GM12865 (cell line): ENCODE results near the gene PLXNC1.

Source experiments
- DNase-seq: peaks from one replicate; pipeline ENCODE4 v3.0.0; 2010; ENCODE audit warnings: low read depth
- H3K4me3 ChIP-seq: 2 replicates; pipeline ENCODE4 v1.5.1; 2011; ENCODE audit warnings: mild to moderate bottlenecking, low read depth, low read length, control low read depth
- TF ChIP-seq, protein P1 (sequence below): IDR thresholded peaks from 2 replicates; pipeline ENCODE4 v1.5.1; 2011; ENCODE audit warnings: low read length, control low read depth, low read depth, inconsistent platforms; ENCODE audit not compliant: insufficient read depth; ENCODE audit errors: missing control alignments

The PLXNC1 gene

DNA sequence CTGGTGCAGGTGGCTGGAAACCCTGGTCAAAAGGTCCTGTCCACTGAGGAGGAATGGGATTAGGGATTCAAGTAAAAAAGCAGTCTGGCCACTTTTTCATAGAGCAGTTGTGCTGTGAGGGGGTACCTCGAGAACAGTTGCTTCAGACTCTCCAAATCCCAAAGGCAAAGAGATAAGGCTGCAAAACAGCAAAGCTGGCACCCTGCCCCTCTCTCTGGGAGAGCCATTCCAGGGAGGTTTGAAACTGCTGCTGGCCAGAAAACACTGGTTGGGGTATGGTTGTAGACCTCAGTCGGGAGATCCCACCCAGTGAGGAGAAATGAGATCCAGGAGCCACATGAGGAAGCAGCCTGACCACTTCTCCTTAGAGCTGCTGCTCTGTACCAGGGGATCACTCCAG lies 174.0 kb downstream of the PLXNC1 start:
- TF ChIP-seq, protein P1, sequence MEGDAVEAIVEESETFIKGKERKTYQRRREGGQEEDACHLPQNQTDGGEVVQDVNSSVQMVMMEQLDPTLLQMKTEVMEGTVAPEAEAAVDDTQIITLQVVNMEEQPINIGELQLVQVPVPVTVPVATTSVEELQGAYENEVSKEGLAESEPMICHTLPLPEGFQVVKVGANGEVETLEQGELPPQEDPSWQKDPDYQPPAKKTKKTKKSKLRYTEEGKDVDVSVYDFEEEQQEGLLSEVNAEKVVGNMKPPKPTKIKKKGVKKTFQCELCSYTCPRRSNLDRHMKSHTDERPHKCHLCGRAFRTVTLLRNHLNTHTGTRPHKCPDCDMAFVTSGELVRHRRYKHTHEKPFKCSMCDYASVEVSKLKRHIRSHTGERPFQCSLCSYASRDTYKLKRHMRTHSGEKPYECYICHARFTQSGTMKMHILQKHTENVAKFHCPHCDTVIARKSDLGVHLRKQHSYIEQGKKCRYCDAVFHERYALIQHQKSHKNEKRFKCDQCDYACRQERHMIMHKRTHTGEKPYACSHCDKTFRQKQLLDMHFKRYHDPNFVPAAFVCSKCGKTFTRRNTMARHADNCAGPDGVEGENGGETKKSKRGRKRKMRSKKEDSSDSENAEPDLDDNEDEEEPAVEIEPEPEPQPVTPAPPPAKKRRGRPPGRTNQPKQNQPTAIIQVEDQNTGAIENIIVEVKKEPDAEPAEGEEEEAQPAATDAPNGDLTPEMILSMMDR = no peak

DNA sequence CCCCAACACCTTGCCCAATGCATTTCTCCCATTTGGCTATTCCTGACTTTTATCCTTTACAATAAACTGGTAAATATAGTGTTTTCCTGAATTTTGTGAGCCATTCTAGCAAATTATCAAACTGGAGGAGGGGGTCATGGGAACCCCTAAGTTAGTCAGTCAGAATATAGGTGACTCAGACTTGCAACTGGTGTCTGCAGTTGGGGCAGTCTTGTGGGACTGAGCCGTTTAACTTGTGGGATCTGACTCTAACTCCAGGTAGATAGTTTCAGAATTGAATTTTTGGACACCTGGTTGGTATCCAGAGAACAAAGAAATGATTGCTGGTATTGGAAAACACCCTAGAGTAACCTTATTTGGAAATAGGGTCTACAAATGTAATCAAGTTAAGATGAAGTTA lies 177.9 kb downstream of the PLXNC1 start:
- no peak for DNase-seq
- H3K4me3 ChIP-seq = no peak overlapping the region
- TF ChIP-seq, protein P1 = no peak

More for the DNA sequence above, 174.0 kb downstream of the PLXNC1 start:
- DNase-seq = no peak
- H3K4me3 ChIP-seq = no peak overlapping the region

DNA sequence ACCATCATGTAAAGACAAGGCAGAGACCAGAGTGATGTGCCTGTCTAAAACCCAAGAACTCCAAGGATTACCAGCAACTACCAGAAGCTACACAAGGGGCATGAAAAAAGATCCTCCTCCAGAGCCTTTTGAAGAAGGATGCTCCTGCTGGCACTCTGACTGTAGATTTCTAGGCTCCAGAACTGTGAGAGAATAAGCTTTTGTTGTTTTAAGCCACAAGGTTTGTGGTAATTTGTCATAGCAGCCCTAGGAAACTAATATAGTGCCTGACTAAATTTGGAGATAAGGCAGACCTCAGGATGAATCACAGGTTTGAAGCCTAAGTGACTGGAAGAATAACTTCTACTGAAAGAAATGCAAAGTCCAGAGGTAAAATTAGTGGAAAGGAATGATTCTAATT lies 178.3 kb downstream of the PLXNC1 start:
- no peak for DNase-seq
- no peak overlapping the region for H3K4me3 ChIP-seq
- TF ChIP-seq, protein P1 = no peak

DNA sequence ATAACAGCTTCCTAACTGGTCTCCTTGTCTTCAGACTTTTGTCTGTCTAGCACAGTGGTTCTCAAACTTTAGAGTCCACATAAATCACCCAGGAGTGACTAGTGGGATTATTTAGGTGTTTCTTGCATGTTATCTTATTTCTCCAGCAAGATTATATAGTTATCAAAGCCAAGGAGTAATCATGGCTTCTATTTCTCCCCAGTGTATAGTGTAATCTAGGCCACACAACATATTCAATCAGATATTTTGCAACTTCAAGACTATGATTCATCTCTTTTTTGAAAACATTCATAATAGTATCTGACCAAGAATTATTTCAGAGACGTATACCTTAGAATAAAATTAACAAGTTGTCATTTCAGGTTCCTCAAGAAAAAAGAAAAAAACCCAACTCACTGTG lies 179.4 kb downstream of the PLXNC1 start:
- no peak for DNase-seq
- TF ChIP-seq, protein P1 = no peak
- H3K4me3 ChIP-seq = no peak overlapping the region

- no peak overlapping the region for H3K4me3 ChIP-seq
- peak; percentile 7 for DNase-seq
- TF ChIP-seq, protein P1 = no peak
Measured at GRCh38 chr12:94329366-94329765, 181.0 kb downstream of the PLXNC1 start.

DNA sequence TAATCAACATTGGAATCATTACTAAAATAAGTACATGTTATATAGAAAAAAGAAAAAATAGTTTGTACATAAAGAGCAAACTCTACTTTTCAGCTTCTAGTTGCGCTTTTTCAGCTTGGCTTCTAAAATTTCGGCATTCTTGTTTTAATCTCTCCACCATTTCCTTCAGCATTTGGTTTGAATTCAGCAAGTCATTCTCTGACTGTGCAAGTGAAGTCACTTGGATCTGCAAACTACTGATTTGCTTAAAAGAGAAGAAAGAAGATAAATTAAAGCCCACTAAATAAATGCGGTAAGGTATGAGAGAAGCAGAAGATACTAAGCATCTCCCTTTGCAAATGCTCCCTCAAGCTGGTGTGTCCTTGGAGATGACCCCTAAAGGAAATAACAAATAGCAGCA lies 185.0 kb downstream of the PLXNC1 start:
- H3K4me3 ChIP-seq = no peak overlapping the region
- DNase-seq = no peak
- TF ChIP-seq, protein P1 = no peak

DNA sequence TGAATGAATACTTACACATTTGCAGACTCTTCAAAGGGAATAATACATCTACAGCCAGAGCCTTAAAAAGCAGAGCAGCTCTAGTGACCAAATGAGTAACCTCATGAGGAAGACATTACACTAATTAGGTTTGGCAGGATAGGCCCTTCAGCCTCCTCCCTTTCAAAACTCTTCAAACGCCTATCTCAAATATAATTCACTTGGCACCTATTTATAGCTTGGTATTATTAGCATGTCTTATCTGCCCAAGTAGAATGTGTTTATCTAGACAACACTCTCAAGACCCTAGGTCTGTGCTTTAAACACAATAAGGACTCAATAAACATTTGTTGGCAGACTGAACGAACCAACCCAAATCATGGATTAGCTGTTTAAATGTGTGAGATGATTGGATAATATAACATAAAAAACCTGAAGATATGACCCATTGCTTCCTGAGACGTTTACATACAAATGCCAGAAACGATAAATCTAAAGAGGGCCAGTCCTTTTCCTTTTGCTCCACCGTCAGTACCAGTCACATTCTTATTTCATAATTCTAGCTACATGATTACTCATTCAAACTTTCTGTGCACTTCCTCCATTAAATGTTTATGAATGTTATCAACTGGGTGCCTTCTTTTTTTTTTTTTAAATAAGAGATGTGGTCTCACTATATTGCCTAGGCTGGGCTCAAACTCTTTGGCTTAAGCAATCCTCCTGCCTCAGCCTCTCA lies 188.0 kb downstream of the PLXNC1 start:
- no peak for DNase-seq
- no peak overlapping the region for H3K4me3 ChIP-seq
- TF ChIP-seq, protein P1 = no peak
